SK-N-SH treated with all-trans-retinoic acid at 6 μM for 48 hours (cell line): Measurements from ENCODE around the gene HLA-DMA.

ENCODE experiments used
- ATAC-seq: fragments of 200-7000 bp; cut with Tn5 transposase; 3 replicates; pipeline ENCODE4 v1.9.1; 2020; ENCODE audit warnings: mild to moderate bottlenecking, moderate library complexity
- ARNTL ChIP-seq: fragments of 450-650 bp; formaldehyde crosslinking; IDR thresholded peaks from 2 replicates; pipeline ENCODE4 v1.5.0; 2020; ENCODE audit warnings: low read depth, mild to moderate bottlenecking, moderate library complexity, borderline replicate concordance
- BACH2 ChIP-seq: fragments of 250-450 bp; sonication (Bioruptor Pico); IDR thresholded peaks from 2 replicates; pipeline ENCODE4 v1.9.0; 2021; ENCODE audit warnings: mild to moderate bottlenecking, borderline replicate concordance
- CSDC2 ChIP-seq: fragments of 250-450 bp; sonication (Bioruptor Pico); IDR thresholded peaks from 2 replicates; pipeline ENCODE4 v1.5.0; 2020; ENCODE audit warnings: mild to moderate bottlenecking, moderate library complexity
- ESRRG ChIP-seq: fragments of 250-450 bp; sonication (Bioruptor Pico); IDR thresholded peaks from 2 replicates; pipeline ENCODE4 v1.6.1; 2021; ENCODE audit warnings: mild to moderate bottlenecking
- GLIS3 ChIP-seq: fragments of 250-450 bp; sonication (Bioruptor Pico); IDR thresholded peaks from 2 replicates; pipeline ENCODE4 v1.5.0; 2020; ENCODE audit warnings: mild to moderate bottlenecking, moderate library complexity
- ISL1 ChIP-seq: fragments of 250-450 bp; sonication (Bioruptor Pico); IDR thresholded peaks from 2 replicates; pipeline ENCODE4 v2.1.2; 2022; ENCODE audit warnings: mild to moderate bottlenecking, moderate library complexity
- OSR1 ChIP-seq: fragments of 250-450 bp; sonication (Bioruptor Pico); IDR thresholded peaks from 2 replicates; pipeline ENCODE4 v1.8.0; 2022; ENCODE audit warnings: moderate library complexity, mild to moderate bottlenecking, inconsistent platforms
- PATZ1 ChIP-seq: fragments of 250-450 bp; sonication (Bioruptor Pico); IDR thresholded peaks from 2 replicates; pipeline ENCODE4 v1.8.0; 2020; ENCODE audit warnings: mild to moderate bottlenecking, moderate library complexity, borderline replicate concordance
- POU6F1 ChIP-seq: fragments of 250-450 bp; sonication (Bioruptor Pico); IDR thresholded peaks from 2 replicates; pipeline ENCODE4 v1.8.0; 2021; ENCODE audit warnings: low read depth, mild to moderate bottlenecking, moderate library complexity, borderline replicate concordance
- PPARA ChIP-seq: fragments of 250-450 bp; sonication (Bioruptor Pico); IDR thresholded peaks from 2 replicates; pipeline ENCODE4 v1.5.0; 2020; ENCODE audit warnings: mild to moderate bottlenecking, borderline replicate concordance
- RARB ChIP-seq: fragments of 250-450 bp; sonication (Bioruptor Pico); IDR thresholded peaks from 2 replicates; pipeline ENCODE4 v1.8.0; 2021; ENCODE audit warnings: mild to moderate bottlenecking, moderate library complexity
- SNAI2 ChIP-seq: fragments of 250-450 bp; sonication (Bioruptor Pico); IDR thresholded peaks from 2 replicates; pipeline ENCODE4 v1.5.0; 2020; ENCODE audit warnings: mild to moderate bottlenecking, moderate library complexity
- TCF4 ChIP-seq: fragments of 250-450 bp; sonication (Bioruptor Pico); IDR thresholded peaks from 2 replicates; pipeline ENCODE4 v1.8.0; 2021; ENCODE audit warnings: mild to moderate bottlenecking, moderate library complexity, borderline replicate concordance
- TOX ChIP-seq: fragments of 250-450 bp; sonication (Bioruptor Pico); IDR thresholded peaks from 2 replicates; pipeline ENCODE4 v1.8.0; 2021; ENCODE audit warnings: mild to moderate bottlenecking, moderate library complexity, borderline replicate concordance
- TSHZ2 ChIP-seq: fragments of 250-450 bp; sonication (Bioruptor Pico); IDR thresholded peaks from 2 replicates; pipeline ENCODE4 v1.5.0; 2020; ENCODE audit warnings: mild to moderate bottlenecking, moderate library complexity
- ZC3H10 ChIP-seq: fragments of 250-450 bp; sonication (Bioruptor Pico); IDR thresholded peaks from 2 replicates; pipeline ENCODE4 v1.5.1; 2021; ENCODE audit warnings: mild to moderate bottlenecking, moderate library complexity
- ZFP3 ChIP-seq: fragments of 250-450 bp; sonication (Bioruptor Pico); IDR thresholded peaks from 2 replicates; pipeline ENCODE4 v1.5.0; 2020; ENCODE audit warnings: mild to moderate bottlenecking, moderate library complexity
- ZFP30 ChIP-seq: fragments of 450-650 bp; formaldehyde crosslinking; IDR thresholded peaks from 2 replicates; pipeline ENCODE4 v1.5.0; 2022; ENCODE audit warnings: mild to moderate bottlenecking, moderate library complexity
- ZNF565 ChIP-seq: fragments of 450-650 bp; formaldehyde crosslinking; conservative IDR thresholded peaks from 2 replicates; pipeline ENCODE4 v1.5.0; 2020; ENCODE audit warnings: low read depth, mild to moderate bottlenecking, moderate library complexity
- ZNF70 ChIP-seq: fragments of 450-650 bp; formaldehyde crosslinking; IDR thresholded peaks from 2 replicates; pipeline ENCODE4 v1.5.0; 2020; ENCODE audit warnings: mild to moderate bottlenecking, moderate library complexity
- ZNF8 ChIP-seq: fragments of 450-650 bp; formaldehyde crosslinking; IDR thresholded peaks from 2 replicates; pipeline ENCODE4 v1.5.0; 2020; ENCODE audit warnings: mild to moderate bottlenecking, moderate library complexity
- TF ChIP-seq, protein P1 (sequence below): fragments of 250-450 bp; sonication (Bioruptor Pico); IDR thresholded peaks from 2 replicates; pipeline ENCODE4 v1.5.1; 2021; ENCODE audit warnings: mild to moderate bottlenecking, moderate library complexity
- TF ChIP-seq, protein P2 (sequence below): fragments of 250-450 bp; sonication (Bioruptor Pico); IDR thresholded peaks from 2 replicates; pipeline ENCODE4 v1.5.1; 2020; ENCODE audit warnings: low read depth, mild to moderate bottlenecking, moderate library complexity

Gene HLA-DMA

DNA sequence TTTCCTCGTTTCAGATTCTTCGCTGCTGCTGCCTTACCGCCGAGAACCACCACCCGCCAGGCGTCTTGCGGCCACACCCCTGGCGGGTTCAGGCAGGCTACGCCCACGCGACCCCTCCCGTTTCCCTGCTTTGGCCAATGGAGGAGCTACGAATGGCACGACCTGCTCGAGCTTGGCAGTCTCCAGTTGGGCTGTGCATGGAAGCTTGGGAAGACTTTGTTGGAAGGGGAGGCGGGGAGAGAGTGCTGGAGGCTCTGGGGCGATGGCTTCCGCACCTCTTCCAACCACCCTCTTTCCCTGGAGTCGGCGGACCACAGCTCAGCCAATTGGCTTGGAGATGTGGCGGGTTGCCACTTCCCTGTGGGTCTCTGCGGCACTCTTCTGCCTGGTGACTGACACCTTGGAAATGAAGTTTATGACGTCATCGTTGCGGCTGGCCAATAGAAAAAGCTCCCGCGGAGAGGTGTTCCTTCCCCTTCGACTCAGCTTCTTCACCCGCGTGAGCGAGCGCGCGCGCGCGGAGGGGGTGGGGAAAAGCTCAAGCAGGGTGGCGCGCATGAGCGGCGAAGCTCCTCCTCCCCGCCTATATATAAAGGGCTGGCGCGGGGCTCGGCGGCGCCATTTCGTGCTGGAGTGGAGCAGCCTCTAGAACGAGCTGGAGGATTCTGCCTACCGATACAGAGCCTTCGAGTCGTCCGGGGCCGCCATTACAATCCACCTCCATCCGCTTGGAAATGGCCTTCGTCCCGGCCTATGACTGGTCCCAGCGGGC lies 18.9 kb upstream of the HLA-DMA start:
- peak; percentile 71 for ATAC-seq

More for the DNA sequence above, 18.9 kb upstream of the HLA-DMA start:
- no peak for TF ChIP-seq OSR1 (CRISPR knock-in tag)
- TF ChIP-seq ZFP3 (CRISPR knock-in tag) = peak; percentile 79
- peak; percentile 95 for TF ChIP-seq ZNF565 (CRISPR knock-in tag)
- TF ChIP-seq ZNF70 (CRISPR knock-in tag) = peak; percentile 71
- TF ChIP-seq POU6F1 (CRISPR knock-in tag) = peak; percentile 53; the same call in 1 of the 2 replicates
- peak; percentile 33; the same call in 1 of the 2 replicates for TF ChIP-seq ISL1 (CRISPR knock-in tag)
- TF ChIP-seq, protein P1, sequence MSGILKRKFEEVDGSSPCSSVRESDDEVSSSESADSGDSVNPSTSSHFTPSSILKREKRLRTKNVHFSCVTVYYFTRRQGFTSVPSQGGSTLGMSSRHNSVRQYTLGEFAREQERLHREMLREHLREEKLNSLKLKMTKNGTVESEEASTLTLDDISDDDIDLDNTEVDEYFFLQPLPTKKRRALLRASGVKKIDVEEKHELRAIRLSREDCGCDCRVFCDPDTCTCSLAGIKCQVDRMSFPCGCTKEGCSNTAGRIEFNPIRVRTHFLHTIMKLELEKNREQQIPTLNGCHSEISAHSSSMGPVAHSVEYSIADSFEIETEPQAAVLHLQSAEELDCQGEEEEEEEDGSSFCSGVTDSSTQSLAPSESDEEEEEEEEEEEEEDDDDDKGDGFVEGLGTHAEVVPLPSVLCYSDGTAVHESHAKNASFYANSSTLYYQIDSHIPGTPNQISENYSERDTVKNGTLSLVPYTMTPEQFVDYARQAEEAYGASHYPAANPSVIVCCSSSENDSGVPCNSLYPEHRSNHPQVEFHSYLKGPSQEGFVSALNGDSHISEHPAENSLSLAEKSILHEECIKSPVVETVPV = 0 out of 2 replicates have a peak, but pooled peaks have one; percentile 41
- peak; percentile 75 for TF ChIP-seq TSHZ2 (CRISPR knock-in tag)
- TF ChIP-seq RARB (CRISPR knock-in tag) = 0 out of 2 replicates have a peak, but pooled peaks have one; percentile 72
- TF ChIP-seq SNAI2 (CRISPR knock-in tag) = peak; percentile 98
- peak; percentile 60; the same call in 1 of the 2 replicates for TF ChIP-seq TOX (CRISPR knock-in tag)
- TF ChIP-seq PPARA (CRISPR knock-in tag) = peak; percentile 98; the same call in 1 of the 2 replicates
- TF ChIP-seq TCF4 = no peak
- peak; percentile 65; the same call in 1 of the 2 replicates for TF ChIP-seq GLIS3 (CRISPR knock-in tag)
- TF ChIP-seq, protein P2, sequence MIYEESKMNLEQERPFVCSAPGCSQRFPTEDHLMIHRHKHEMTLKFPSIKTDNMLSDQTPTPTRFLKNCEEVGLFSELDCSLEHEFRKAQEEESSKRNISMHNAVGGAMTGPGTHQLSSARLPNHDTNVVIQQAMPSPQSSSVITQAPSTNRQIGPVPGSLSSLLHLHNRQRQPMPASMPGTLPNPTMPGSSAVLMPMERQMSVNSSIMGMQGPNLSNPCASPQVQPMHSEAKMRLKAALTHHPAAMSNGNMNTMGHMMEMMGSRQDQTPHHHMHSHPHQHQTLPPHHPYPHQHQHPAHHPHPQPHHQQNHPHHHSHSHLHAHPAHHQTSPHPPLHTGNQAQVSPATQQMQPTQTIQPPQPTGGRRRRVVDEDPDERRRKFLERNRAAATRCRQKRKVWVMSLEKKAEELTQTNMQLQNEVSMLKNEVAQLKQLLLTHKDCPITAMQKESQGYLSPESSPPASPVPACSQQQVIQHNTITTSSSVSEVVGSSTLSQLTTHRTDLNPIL (CRISPR knock-in tag) = peak; percentile 99
- peak; percentile 95 for TF ChIP-seq CSDC2 (CRISPR knock-in tag)
- peak; percentile 7; the same call in 1 of the 2 replicates for TF ChIP-seq ESRRG (CRISPR knock-in tag)
- peak; percentile 96 for TF ChIP-seq BACH2 (CRISPR knock-in tag)
- peak; percentile 76 for TF ChIP-seq ZFP30 (CRISPR knock-in tag)
- TF ChIP-seq ZNF8 (CRISPR knock-in tag) = no peak
- peak; percentile 93 for TF ChIP-seq ARNTL
- peak; percentile 63 for TF ChIP-seq ZC3H10 (CRISPR knock-in tag)
- peak; percentile 73; the same call in 1 of the 2 replicates for TF ChIP-seq PATZ1
